Large intestine (tissue), 3 donors: Measurements from ENCODE around the gene FRRS1L. TPM values are rescaled to one million over a fixed set of nuclear protein-coding genes. Genes with fewer than 3 reads are reported as not detected.

Experiments used
- DNase-seq, 2 donors: peaks; one replicate each; pipeline versions ENCODE4 v3.0.0 to v3.0.0-alpha.2; 2013
- H3K27ac ChIP-seq: one replicate; pipeline ENCODE4 v1.5.1; 2013; ENCODE audit warnings: low read length
- H3K27me3 ChIP-seq: 2 replicates; pipeline ENCODE4 v1.6.1; 2013; ENCODE audit warnings: low read length; ENCODE audit not compliant: control insufficient read depth, insufficient read depth
- H3K36me3 ChIP-seq: 2 replicates; pipeline ENCODE4 v1.6.1; 2013; ENCODE audit warnings: low read length; ENCODE audit not compliant: control insufficient read depth, insufficient read depth
- H3K4me1 ChIP-seq: one replicate; pipeline ENCODE4 v1.6.1; 2013; ENCODE audit warnings: low read length; ENCODE audit not compliant: control insufficient read depth, insufficient read depth
- H3K4me3 ChIP-seq: one replicate; pipeline ENCODE4 v1.5.1; 2013; ENCODE audit warnings: low read length
- H3K9me3 ChIP-seq: one replicate; pipeline ENCODE4 v1.6.1; 2013; ENCODE audit warnings: mild to moderate bottlenecking, low read depth, low read length, moderate library complexity; ENCODE audit not compliant: control insufficient read depth
- WGBS: methylation state at CpG from one replicate; pipeline ENCODE4 v1.1.5; 2013; ENCODE audit warnings: low lambda C conversion rate; ENCODE audit not compliant: insufficient coverage; 5-methylcytosine and 5-hydroxymethylcytosine counted together
- polyA plus RNA-seq: library from polyadenylated mRNA; unstranded; fragments of 120-200 nt; gene quantifications from one replicate; pipeline ENCODE4 v1.2.1, GENCODE V29; 2013

Gene FRRS1L
- polyA plus RNA-seq, 1 donor = 9.1 TPM

DNA sequence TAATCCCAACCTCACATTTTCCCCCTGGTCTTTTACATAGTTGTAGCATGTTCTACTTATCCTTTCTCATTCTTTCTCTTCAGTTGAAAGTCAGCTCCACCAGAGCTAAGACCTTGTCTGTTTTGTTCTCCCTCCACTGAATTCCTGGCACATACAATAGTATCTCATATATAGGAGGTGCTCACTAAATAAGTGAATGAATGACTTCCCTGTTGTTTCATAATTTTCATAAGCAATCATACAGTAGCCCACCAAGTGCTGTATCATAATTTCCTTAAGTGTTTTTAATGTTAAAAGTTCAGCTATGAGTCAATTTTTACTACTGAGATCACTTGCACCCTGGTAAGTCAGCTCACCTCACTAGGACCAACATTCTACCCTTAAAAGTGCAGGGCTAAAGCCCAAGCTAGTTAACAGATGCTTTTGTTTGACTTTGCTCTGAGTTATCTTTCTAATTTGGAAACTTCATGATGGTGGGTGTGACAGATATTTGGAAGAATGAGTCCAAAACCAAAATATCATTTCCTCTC, 74.9 kb downstream of the FRRS1L start:
- no peak overlapping the region for H3K27ac ChIP-seq
- H3K4me1 ChIP-seq = no peaks in the 10 kb centered on the region
- H3K9me3 ChIP-seq = no peaks in the 10 kb centered on the region
- no peak for DNase-seq
- no peaks in the 10 kb centered on the region for H3K27me3 ChIP-seq
- peaks cover 45% of the 10 kb centered on the region for H3K36me3 ChIP-seq
- H3K4me3 ChIP-seq = no peak overlapping the region

DNA sequence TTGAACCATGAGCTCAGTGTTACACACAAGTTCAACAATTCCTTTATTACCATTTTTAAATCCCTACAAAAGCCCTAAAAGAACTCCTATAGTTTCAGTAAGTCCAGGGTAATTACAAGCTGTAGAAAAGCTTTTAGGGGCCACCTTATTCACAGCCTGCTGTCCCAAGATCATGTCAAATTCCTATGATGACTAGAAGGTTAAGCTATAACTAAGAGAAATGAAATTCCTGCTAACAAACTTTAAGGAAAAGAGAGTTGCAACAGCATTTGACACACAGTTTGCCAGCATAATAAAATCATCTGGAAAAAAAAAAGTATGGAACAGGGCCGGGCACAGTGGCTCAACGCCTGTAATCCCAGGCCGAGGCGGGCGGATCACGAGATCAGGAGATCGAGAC, 78.8 kb downstream of the FRRS1L start:
- Histone ChIP-seq H3K4me3 (no peak overlapping the region), H3K27ac (no peak overlapping the region), H3K27me3 (no peaks in the 10 kb centered on the region), H3K36me3 (peaks cover 59% of the 10 kb centered on the region), H3K4me1 (no peaks in the 10 kb centered on the region), H3K9me3 (no peaks in the 10 kb centered on the region)
- WGBS = no CpG with 5 or more reads among the region's 7 CpGs
- DNase-seq = no peak

DNA sequence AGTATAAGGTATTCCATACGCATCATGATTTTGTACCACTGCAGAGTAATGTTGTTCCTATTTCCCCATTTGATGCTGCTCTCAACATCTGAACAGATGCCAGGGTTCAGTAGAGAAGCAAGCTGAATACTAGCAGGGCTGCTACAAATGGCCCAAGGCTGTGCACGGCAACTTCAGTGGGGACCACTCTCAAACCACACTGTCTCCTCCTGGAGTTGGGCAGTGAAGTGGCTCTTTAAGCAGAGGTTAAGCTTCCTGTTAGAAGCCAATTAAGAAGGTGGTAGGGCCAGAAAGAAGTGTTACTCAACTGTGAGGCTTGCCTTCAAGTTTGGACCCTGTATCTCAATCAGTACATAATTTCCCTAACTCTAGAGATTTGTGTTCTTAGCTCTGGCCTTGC, 79.3 kb downstream of the FRRS1L start:
- H3K36me3 ChIP-seq = peaks cover 55% of the 10 kb centered on the region
- H3K27me3 ChIP-seq = no peaks in the 10 kb centered on the region
- no peaks in the 10 kb centered on the region for H3K4me1 ChIP-seq
- no peaks in the 10 kb centered on the region for H3K9me3 ChIP-seq
- no CpG with 5 or more reads among the region's 2 CpGs for WGBS
- DNase-seq = no peak
- H3K27ac ChIP-seq = no peak overlapping the region
- H3K4me3 ChIP-seq = no peak overlapping the region

DNA sequence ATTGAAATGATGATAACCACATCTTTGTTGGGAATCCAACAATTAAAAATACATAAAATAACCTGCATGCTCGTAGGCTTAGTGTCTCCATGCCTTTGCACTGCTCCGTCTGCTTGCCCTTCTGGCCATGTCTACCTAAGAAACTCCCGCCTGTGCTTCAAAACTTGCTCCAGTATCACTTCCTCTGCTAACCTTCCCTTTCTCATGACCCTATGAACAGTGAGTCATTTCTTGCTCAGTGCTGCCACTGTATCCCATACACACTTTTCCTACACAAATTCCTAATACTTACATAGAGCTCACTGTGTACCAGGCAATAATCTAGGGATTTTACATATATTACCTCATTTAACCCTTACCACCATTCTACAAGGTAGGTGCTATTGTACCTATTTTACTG, 80.8 kb downstream of the FRRS1L start:
- no peaks in the 10 kb centered on the region for H3K27me3 ChIP-seq
- peaks cover 46% of the 10 kb centered on the region for H3K36me3 ChIP-seq
- DNase-seq = no peak
- no peak overlapping the region for H3K4me3 ChIP-seq
- no peaks in the 10 kb centered on the region for H3K4me1 ChIP-seq
- H3K9me3 ChIP-seq = no peaks in the 10 kb centered on the region
- 90% methylated on average over 2 of the region's 3 CpGs for WGBS
- H3K27ac ChIP-seq = no peak overlapping the region

DNA sequence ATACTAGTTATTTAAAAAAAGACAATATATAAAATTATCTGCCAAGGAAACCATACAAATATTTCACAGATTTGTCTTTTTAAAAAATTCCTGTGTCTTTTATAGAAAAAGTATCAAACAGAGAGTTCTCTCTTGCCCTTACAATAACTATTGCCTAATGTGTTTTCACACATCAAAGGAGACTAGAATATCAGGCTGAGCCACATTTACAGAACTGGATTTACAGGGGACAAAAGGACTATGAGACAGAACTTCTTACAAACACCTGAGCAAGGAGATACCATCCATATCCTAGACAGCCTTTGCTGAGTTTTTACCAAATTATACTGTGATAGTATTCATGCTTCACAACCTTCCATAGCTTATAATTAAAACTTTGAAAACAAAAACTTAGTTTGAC, 81.5 kb downstream of the FRRS1L start:
- H3K27me3 ChIP-seq = no peaks in the 10 kb centered on the region
- no peak overlapping the region for H3K4me3 ChIP-seq
- no peak for DNase-seq
- H3K27ac ChIP-seq = no peak overlapping the region
- peaks cover 39% of the 10 kb centered on the region for H3K36me3 ChIP-seq
- no peaks in the 10 kb centered on the region for H3K9me3 ChIP-seq
- peaks cover 4% of the 10 kb centered on the region for H3K4me1 ChIP-seq

DNA sequence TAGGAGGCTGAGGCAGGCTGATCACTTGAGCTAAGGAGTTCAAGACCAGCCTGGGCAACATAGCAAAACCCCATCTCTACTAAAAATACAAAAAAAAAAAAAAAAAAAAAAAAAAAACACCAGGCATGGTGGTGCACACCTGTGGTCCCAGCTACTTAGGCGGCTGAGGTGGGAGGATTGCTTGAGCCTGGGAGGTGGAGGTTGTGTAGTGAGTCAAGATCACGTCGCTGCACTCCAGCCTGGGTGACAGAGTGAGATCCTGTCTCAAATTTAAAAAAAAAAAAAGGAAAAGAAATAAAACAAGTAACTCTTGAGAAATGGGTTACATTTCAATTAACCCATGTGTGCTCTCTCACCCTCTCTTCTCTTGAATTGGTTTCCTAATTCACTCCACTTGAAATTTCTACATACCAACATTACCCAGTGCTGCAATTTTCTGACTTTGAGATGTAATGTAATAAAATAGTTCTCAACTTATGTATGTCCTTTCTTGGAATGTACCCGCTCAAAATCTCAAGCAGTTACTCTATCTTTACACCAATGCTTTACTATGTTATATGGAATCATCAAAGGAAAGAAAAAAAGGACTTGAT, 83.1 kb downstream of the FRRS1L start:
- no peak overlapping the region for H3K27ac ChIP-seq
- no peaks in the 10 kb centered on the region for H3K27me3 ChIP-seq
- H3K4me3 ChIP-seq = no peak overlapping the region
- no peaks in the 10 kb centered on the region for H3K9me3 ChIP-seq
- WGBS = no CpG with 5 or more reads among the region's 4 CpGs
- peaks cover 4% of the 10 kb centered on the region for H3K4me1 ChIP-seq
- no peak for DNase-seq
- H3K36me3 ChIP-seq = peaks cover 36% of the 10 kb centered on the region

DNA sequence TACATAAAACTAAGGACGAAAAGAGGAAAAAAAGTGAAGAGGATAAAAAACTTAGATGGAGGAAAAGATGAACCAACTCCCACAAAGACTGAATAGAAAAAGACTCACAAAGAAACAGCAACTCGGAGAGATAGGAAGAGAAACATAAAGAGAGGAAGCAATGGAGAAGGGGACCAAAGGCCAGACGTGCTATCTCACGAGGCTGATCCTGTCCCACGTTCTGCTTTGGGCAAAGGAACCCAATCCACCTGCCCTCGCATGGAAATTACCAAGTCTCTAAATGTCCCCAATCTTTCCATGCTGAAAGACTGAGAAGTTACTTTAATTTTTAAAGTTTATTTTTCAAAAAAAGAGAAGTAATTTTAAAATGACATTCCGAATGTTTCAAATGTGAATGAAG, 83.9 kb downstream of the FRRS1L start:
- Histone ChIP-seq H3K27me3 (no peaks in the 10 kb centered on the region), H3K4me3 (no peak overlapping the region), H3K36me3 (peaks cover 41% of the 10 kb centered on the region), H3K4me1 (peaks cover 4% of the 10 kb centered on the region), H3K9me3 (no peaks in the 10 kb centered on the region), H3K27ac (no peak overlapping the region)
- no peak for DNase-seq
- 49% methylated on average over 3 of the region's 7 CpGs for WGBS

DNA sequence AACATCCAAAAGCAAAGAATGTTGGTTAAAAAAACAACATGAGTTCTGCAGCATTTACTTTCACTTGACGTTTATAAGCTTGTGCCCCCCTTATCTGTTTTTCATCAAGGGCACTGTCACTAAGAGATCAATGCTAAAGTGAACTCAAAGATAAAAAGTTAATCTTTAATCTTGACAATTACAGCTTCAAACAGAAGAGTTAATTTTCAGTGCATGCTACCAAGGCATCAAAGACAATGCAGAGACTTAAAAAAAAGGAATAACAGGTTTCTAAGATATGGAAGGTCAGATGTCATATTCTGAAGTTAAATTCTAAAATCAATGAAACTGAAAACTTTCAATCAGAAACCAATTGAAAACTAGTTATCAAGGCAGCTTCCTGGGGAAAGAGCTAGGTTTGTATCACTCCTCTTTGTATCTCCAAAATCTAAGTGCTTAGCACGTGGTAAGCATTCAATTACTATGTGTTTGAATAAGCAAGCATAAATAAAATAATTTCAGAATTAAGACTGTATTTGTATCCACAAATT, 84.9 kb downstream of the FRRS1L start:
- WGBS = 0% methylated on average over 1 of the region's 2 CpGs
- peaks cover 4% of the 10 kb centered on the region for H3K4me1 ChIP-seq
- H3K36me3 ChIP-seq = peaks cover 38% of the 10 kb centered on the region

More for the DNA sequence above, 84.9 kb downstream of the FRRS1L start:
- Histone ChIP-seq H3K27ac (no peak overlapping the region), H3K27me3 (no peaks in the 10 kb centered on the region), H3K9me3 (no peaks in the 10 kb centered on the region), H3K4me3 (no peak overlapping the region)
- no peak for DNase-seq

Other genes starting within 250 kb of the FRRS1L start
- gene ELP1, start 233.1 kb downstream of the FRRS1L start, polyA plus RNA-seq = 28.8 TPM
- 22.7 TPM for gene ABITRAM, start 232.8 kb downstream of the FRRS1L start, polyA plus RNA-seq
- gene CTNNAL1, start 153.8 kb downstream of the FRRS1L start, polyA plus RNA-seq = 24.0 TPM
- gene TMEM245, start 47.3 kb downstream of the FRRS1L start, polyA plus RNA-seq = 62.0 TPM
- 35.5 TPM for gene EPB41L4B, start 153.8 kb upstream of the FRRS1L start, polyA plus RNA-seq